Suppressor macrophage treated with lipopolysaccharide for 1 hour (primary cell): ENCODE results near the gene SLC22A2.
"Not testable (repeated sequence)": the region's sequence is repeated elsewhere in the genome, so short reads cannot be mapped to it uniquely, and the experiment has no call there.

Source experiments
- DNase-seq, 3 donors: peaks; one replicate each; pipeline ENCODE4 v3.0.0-alpha.2; 2020 to 2022

SLC22A2 gene

GRCh38 chr6:160240691-160241084 is 17.9 kb downstream of the SLC22A2 start:
- DNase-seq: no peak

GRCh38 chr6:160239929-160240690 is 18.5 kb downstream of the SLC22A2 start:
- no peak for DNase-seq

- no peak for DNase-seq
These were observed 19.6 kb downstream of the SLC22A2 start for GRCh38 chr6:160238761-160239751.

- DNase-seq: no peak
These were observed 20.3 kb downstream of the SLC22A2 start for GRCh38 chr6:160238278-160238711.

- DNase-seq: not testable (repeated sequence)
These were observed 20.9 kb downstream of the SLC22A2 start for GRCh38 chr6:160237597-160238275.

GRCh38 chr6:160236235-160236872 is 22.3 kb downstream of the SLC22A2 start:
- not testable (repeated sequence) for DNase-seq

GRCh38 chr6:160233950-160234640 is 24.5 kb downstream of the SLC22A2 start:
- DNase-seq: not testable (repeated sequence)

- DNase-seq: no peak
These were observed 30.9 kb downstream of the SLC22A2 start for GRCh38 chr6:160227769-160228161.

GRCh38 chr6:160227038-160227768 is 31.4 kb downstream of the SLC22A2 start:
- DNase-seq: no peak

GRCh38 chr6:160226118-160226591 is 32.5 kb downstream of the SLC22A2 start:
- peak in 2 of 3 donors; percentile 4 to 17 for DNase-seq

GRCh38 chr6:160224639-160225237 is 33.9 kb downstream of the SLC22A2 start:
- DNase-seq: no peak

- no peak for DNase-seq
These were observed 36.1 kb downstream of the SLC22A2 start for GRCh38 chr6:160222491-160222890.

GRCh38 chr6:160221918-160222317 is 36.7 kb downstream of the SLC22A2 start:
- DNase-seq: no peak

GRCh38 chr6:160221423-160221822 is 37.2 kb downstream of the SLC22A2 start:
- DNase-seq: peak in 1 of 3 donors; percentile 1

GRCh38 chr6:160218810-160219209 is 39.8 kb downstream of the SLC22A2 start:
- no peak for DNase-seq

- no peak for DNase-seq
These were observed 40.8 kb downstream of the SLC22A2 start for GRCh38 chr6:160217863-160218262.

- DNase-seq: no peak
These were observed 41.5 kb downstream of the SLC22A2 start for GRCh38 chr6:160217073-160217472.

- peak in 1 of 3 donors; percentile 22 for DNase-seq
These were observed 43.4 kb downstream of the SLC22A2 start for GRCh38 chr6:160215232-160215631.

GRCh38 chr6:160207618-160208017 is 51.0 kb downstream of the SLC22A2 start:
- no peak for DNase-seq

- DNase-seq: no peak
These were observed 53.9 kb downstream of the SLC22A2 start for GRCh38 chr6:160204710-160205109.

GRCh38 chr6:160203953-160204352 is 54.7 kb downstream of the SLC22A2 start:
- no peak for DNase-seq
